T-helper 17 cell (primary cell): ENCODE results near the gene TSC22D4. TPM values are rescaled to one million over a fixed set of nuclear protein-coding genes. Genes with fewer than 3 reads are reported as not detected.
"Not testable (repeated sequence)": the region's sequence is repeated elsewhere in the genome, so short reads cannot be mapped to it uniquely, and the experiment has no call there.

Source experiments
- ATAC-seq: fragments of 150-1000 bp; cut with Tn5 transposase; 2 replicates; pipeline ENCODE4 v1.10.0; 2021; ENCODE audit warnings: mild to moderate bottlenecking, moderate library complexity
- DNase-seq, 3 donors: peaks; one replicate each; pipeline versions ENCODE4 v3.0.0 to v3.0.0-alpha.2; 2020 to 2021
- H3K9me3 ChIP-seq: one replicate; pipeline ENCODE4 v1.7.0; 2013; ENCODE audit warnings: low read length, mild to moderate bottlenecking; ENCODE audit not compliant: control insufficient read depth, poor library complexity, severe bottlenecking
- H3K27ac Mint-ChIP-seq: one replicate; pipeline ENCODE4 v1.8.0; 2022; ENCODE audit warnings: mild to moderate bottlenecking, moderate library complexity, mixed read lengths
- H3K27me3 Mint-ChIP-seq: one replicate; pipeline ENCODE4 v1.8.0; 2022; ENCODE audit warnings: mixed read lengths
- H3K36me3 Mint-ChIP-seq: one replicate; pipeline ENCODE4 v1.8.0; 2022; ENCODE audit warnings: low read depth, mixed read lengths
- H3K4me1 Mint-ChIP-seq: one replicate; pipeline ENCODE4 v1.8.0; 2022; ENCODE audit warnings: mild to moderate bottlenecking, mixed read lengths
- H3K4me3 Mint-ChIP-seq: one replicate; pipeline ENCODE4 v1.8.0; 2022; ENCODE audit warnings: mild to moderate bottlenecking, moderate library complexity, mixed read lengths
- total RNA-seq, 4 donors: library from RNA in 2 of 4; stranded (reverse) in 2 of 4; gene quantifications; one replicate each; pipeline ENCODE4 v1.2.3 and lab custom pipeline; 2022 to 2026

TSC22D4 gene
- total RNA-seq, 2 donors from 2014 or later: 94.7 to 104 TPM

DNA sequence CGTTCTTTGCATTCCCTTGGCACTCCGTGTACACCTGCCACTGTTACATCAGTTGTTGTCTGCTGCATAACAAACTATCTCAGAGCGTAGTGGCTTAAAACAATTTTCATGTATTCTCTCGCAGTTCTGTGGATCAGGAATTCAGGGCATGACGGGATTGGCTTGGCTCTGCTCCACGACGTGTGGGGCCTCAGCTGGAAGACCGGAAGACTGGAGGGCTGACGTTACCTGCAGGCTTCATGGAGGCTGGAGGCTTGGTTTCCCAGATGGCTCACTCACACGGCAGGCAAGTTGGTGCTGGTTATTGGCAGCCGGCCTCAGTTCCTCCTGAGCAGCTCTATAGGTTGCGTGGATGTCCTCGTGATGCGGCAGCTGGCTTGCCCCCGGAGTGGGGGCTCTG, 30.2 kb upstream of the TSC22D4 start:
- no peaks in the 10 kb centered on the region for H3K9me3 ChIP-seq
- no peak for ATAC-seq
- DNase-seq: no peak
- Mint-ChIP-seq H3K36me3 (peaks cover 2% of the 10 kb centered on the region), H3K4me3 (no peak overlapping the region), H3K4me1 (peaks cover 7% of the 10 kb centered on the region), H3K27me3 (no peaks in the 10 kb centered on the region), H3K27ac (no peak overlapping the region)

DNA sequence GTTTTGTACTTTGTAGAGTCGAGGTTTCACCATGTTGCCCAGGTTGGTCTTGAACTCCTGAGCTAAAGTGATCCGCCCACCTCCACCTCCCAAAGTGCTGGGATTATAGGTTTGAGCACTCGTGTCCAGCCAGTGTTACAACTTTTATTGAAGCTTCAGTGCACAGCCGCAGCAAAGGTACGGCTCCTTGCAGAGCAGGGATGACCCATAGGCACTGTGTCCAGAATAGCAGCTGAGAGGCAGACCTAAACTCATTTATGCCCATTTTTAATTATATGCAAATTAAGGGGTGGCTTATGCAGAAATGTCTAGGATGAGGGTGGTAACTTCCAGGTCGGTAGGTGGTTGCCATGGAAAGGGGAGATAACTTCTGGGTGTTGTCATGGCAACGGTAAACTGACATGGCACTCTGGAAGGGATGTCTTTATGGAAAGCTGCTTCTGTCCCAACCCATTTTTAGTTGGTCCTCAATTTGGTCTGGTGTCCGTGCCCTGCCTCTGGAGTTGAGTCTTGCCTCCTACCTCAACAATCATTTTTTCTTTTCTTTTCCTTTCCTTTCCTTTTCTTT, 27.4 kb upstream of the TSC22D4 start:
- Mint-ChIP-seq H3K27ac (no peak overlapping the region), H3K4me3 (no peak overlapping the region), H3K27me3 (no peaks in the 10 kb centered on the region), H3K36me3 (peaks cover 2% of the 10 kb centered on the region), H3K4me1 (no peaks in the 10 kb centered on the region)
- no peaks in the 10 kb centered on the region for H3K9me3 ChIP-seq
- ATAC-seq (no peak), DNase-seq (no peak)

DNA sequence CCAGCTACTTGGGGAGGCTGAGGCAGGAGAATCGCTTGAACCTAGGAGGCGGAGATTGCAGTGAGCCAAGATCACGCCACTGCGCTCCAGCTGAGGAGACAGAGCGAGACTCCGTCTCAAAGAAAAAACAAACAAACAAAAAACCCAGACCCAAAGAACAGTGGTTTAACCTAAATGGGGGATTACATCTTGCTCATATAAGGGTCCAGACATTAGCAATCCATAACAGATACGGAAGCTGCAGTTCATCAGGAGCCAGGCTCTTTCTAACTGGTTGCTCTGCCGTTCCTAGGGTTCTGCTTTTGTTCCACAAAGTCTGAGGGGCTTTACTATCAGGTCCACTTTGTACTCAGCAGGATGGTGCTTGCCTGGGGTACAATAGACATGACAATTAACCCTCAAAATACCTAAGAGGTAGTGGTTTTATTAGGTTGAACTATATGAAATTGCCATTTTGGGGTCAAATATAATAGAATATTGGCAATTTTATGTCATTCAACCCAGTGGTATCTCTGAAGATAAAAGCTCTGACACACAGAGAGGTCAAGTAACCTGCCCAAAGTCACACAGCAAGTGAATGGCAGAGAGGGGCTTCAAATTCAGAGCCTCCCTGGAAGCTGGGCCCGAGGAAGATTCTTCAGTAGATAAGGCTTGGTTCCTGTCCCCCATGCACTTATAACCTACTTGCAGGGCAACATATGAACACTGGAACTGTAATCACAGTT, 26.0 kb upstream of the TSC22D4 start:
- no peaks in the 10 kb centered on the region for H3K4me1 Mint-ChIP-seq
- DNase-seq (no peak), ATAC-seq (no peak)
- no peak overlapping the region for H3K4me3 Mint-ChIP-seq
- peaks cover 2% of the 10 kb centered on the region for H3K36me3 Mint-ChIP-seq
- no peaks in the 10 kb centered on the region for H3K27me3 Mint-ChIP-seq
- H3K9me3 ChIP-seq: no peaks in the 10 kb centered on the region
- no peak overlapping the region for H3K27ac Mint-ChIP-seq

DNA sequence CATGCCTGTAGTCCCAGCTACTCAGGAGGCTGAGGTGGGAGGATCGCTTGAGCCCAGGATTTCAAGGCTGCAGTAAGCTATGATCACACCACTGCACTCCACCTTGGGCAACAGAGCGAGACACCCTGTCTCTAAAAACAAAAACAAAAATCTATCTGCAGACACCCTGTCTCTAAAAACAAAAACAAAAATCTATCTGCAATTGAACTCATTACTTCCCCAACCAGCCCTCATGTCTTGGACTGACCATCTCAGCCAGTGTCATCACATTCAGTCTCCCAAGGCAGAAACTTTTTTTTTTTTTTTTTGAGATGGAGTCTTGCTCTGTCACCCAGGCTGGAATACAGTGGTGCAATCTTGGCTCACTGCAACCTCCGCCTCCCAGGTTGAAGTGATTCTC, 25.0 kb upstream of the TSC22D4 start:
- not testable (repeated sequence) for H3K4me3 Mint-ChIP-seq, H3K4me1 Mint-ChIP-seq, H3K27me3 Mint-ChIP-seq, H3K36me3 Mint-ChIP-seq, ATAC-seq, H3K9me3 ChIP-seq, DNase-seq, H3K27ac Mint-ChIP-seq

DNA sequence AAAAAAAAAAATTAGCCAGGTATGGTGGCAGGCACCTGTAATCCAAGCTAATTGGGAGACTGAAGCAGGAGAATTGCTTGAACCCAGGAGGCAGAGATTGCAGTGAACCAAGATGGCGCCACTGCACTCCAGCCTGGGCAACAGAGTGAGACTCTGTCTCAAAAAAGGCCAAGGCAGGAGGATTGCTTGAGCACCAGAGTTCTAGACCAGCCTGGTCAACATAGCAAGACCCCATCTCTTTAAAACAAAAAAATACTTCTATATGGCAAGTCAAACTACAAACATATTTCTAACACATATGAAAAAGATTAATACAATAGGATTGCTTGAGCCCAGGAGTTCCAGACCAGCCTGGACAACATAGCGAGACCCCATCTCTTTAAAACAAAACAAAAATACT, 21.7 kb upstream of the TSC22D4 start:
- H3K27me3 Mint-ChIP-seq, ATAC-seq, H3K9me3 ChIP-seq, H3K27ac Mint-ChIP-seq, H3K4me1 Mint-ChIP-seq, DNase-seq, H3K36me3 Mint-ChIP-seq, H3K4me3 Mint-ChIP-seq: not testable (repeated sequence)

DNA sequence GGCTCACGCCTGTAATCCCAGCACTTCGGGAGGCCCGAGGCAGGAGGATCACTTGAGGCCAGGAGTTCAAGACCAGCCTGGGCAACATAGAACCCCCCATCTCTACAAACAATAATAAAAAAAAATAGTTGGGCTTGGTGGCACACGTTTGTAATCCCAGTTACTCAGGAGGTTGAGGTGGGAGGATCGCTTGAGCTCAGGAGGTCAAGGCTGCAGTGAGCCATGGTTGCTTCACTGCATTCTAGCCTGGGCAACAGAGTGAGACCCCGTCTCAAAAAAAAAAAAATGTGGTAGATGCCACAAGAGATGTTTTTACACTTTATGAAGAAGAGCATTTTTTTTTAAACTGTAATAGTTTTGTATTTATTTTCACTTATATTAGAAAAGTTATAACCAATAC, 17.5 kb upstream of the TSC22D4 start:
- no peak for ATAC-seq
- Mint-ChIP-seq H3K27ac (no peak overlapping the region), H3K27me3 (no peaks in the 10 kb centered on the region), H3K4me3 (no peak overlapping the region), H3K4me1 (peaks cover 12% of the 10 kb centered on the region), H3K36me3 (no peaks in the 10 kb centered on the region)
- no peak for DNase-seq
- H3K9me3 ChIP-seq: no peaks in the 10 kb centered on the region

DNA sequence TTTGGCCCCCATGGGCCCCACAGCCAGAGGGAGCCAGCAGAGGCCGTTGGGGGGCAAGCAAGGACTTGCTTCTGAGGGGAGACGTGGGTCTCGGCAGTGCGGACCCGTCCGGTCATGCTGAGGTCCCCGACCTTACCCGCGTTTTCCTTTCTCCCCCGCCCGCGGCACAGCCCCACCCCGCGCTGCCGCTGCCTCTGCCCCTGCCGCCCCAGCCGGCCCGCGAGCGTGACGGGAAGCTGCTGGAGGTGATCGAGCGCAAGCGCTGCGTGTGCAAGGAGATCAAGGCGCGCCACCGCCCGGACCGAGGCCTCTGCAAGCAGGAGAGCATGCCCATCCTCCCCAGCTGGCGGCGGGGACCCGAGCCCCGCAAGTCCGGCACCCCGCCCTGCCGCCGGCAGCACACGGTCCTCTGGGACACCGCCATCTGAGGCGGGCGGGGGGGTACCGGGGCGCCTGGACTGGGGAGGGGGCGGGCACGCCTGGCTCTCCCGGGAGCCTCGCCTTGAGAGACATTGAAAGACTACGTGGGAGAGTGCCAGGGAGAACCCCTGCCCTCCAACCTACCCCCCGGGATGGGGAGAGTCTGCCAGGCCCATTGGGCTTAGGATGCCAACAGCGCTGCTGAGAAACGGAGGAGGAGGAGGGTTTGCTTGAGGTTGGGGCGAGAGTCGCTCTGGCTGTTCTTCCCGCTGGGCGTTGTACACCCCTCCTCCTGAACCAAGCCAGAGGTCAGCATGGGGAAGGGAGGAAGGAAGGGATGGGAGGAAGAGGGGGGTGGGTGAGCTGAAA, 14.7 kb upstream of the TSC22D4 start:
- peak; percentile 79 for ATAC-seq
- no peaks in the 10 kb centered on the region for H3K36me3 Mint-ChIP-seq
- peak overlapping the region; percentile 16 for H3K27ac Mint-ChIP-seq
- peak in 2 of 3 donors; percentile 36 to 41 for DNase-seq
- no peaks in the 10 kb centered on the region for H3K9me3 ChIP-seq
- peaks cover 20% of the 10 kb centered on the region for H3K4me1 Mint-ChIP-seq
- H3K4me3 Mint-ChIP-seq: peak overlapping the region; percentile 87
- H3K27me3 Mint-ChIP-seq: no peaks in the 10 kb centered on the region

DNA sequence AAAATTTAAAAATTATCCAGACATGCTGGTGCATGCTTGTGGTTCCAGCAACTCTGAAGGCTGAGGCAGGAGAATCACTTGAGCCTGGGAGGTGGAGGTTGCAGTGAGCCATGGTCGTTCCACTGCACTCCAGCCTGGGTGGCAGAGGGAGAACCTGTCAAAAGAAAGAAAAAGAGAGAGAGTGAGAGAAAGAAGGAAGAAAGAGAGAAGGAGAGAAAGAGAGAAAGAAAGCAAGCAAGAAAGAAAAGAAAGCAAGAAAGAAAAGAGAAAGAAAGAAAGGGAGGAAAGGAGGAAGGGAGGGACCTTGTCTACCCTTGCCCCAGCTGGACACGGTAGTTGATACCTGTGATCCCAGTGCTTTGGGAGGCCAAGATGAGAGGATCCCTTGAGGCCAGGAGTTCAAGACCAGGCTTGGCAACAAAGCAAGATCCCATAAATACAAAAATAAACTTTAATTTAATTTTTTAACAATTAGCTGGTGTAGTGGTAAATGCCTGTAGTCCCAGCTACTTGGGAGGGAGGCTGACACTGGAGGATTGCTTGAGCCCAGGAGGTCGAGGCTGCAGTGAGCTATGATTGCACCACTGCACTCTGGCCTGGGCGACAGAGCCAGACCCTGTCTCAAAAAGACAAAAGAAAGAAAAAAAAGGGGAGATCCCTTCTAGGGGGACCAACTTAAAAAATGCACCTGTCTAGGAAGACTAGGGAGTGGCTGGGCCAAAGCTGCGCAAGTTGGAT, 13.9 kb upstream of the TSC22D4 start:
- DNase-seq: no peak
- H3K27ac Mint-ChIP-seq: peak overlapping the region; percentile 49
- no peaks in the 10 kb centered on the region for H3K9me3 ChIP-seq
- ATAC-seq: no peak
- no peaks in the 10 kb centered on the region for H3K27me3 Mint-ChIP-seq
- peak overlapping the region; percentile 87 for H3K4me3 Mint-ChIP-seq
- peaks cover 20% of the 10 kb centered on the region for H3K4me1 Mint-ChIP-seq
- H3K36me3 Mint-ChIP-seq: no peaks in the 10 kb centered on the region

DNA sequence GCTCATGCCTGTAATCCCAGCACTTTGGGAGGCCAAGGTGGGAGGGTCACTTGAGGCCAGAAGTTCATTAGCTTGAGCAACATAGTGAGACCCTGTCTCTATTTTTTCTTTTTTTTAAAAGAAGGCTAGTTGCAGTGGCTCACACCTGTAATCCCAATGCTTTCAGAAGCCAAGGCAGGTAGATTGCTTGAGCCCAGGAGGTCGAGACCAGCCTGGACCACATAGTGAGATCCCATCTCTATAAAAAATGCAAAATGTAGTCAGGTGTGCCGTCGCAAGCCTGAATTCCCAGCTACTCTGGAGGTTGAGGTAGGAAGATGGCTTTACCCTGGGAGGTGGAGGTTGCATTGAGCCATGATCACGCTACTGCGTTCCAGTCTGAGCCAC, 12.2 kb upstream of the TSC22D4 start:
- no peaks in the 10 kb centered on the region for H3K36me3 Mint-ChIP-seq
- H3K9me3 ChIP-seq: no peaks in the 10 kb centered on the region
- H3K4me1 Mint-ChIP-seq: peaks cover 17% of the 10 kb centered on the region
- H3K27ac Mint-ChIP-seq: peak overlapping the region; percentile 70
- H3K27me3 Mint-ChIP-seq: no peaks in the 10 kb centered on the region
- no peak for ATAC-seq
- H3K4me3 Mint-ChIP-seq: no peak overlapping the region
- DNase-seq: no peak

DNA sequence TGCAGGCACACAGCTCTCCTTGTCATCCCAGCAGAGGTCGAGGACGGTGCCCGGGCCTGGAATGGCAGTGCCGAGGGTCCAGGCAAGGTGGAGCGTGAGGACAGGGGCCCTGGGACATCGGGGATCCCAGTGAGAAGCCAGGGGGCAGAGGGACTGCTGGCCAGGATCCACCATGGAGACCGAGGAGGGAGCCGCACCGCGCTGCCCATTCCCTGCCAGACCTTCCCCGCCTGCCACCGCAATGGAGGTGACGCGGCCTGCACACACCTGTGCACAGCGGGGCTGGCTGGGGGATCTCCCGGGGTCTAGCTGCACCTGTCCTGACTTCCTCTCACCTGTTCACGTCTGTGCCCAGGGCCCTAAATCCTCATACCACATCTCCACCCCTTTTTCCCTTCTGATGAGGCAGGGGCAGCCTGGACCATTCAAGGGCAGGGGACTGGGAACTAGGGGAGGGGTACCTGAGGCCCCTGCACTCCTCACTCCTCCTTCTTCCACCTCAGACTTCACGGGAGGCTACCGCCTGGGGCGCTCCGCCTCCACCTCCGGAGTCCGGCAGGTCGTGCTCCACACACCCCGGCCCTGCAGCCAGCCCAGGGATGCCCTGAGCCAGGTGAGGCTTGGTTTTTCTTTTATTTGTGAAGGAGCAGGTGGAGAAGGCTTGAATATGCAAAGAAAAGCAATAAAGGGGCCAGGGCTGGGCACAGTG, 11.6 kb upstream of the TSC22D4 start:
- no peaks in the 10 kb centered on the region for H3K9me3 ChIP-seq
- DNase-seq (no peak), ATAC-seq (no peak)
- Mint-ChIP-seq H3K4me3 (no peak overlapping the region), H3K27ac (peak overlapping the region; percentile 83), H3K4me1 (peaks cover 22% of the 10 kb centered on the region), H3K27me3 (no peaks in the 10 kb centered on the region), H3K36me3 (no peaks in the 10 kb centered on the region)

DNA sequence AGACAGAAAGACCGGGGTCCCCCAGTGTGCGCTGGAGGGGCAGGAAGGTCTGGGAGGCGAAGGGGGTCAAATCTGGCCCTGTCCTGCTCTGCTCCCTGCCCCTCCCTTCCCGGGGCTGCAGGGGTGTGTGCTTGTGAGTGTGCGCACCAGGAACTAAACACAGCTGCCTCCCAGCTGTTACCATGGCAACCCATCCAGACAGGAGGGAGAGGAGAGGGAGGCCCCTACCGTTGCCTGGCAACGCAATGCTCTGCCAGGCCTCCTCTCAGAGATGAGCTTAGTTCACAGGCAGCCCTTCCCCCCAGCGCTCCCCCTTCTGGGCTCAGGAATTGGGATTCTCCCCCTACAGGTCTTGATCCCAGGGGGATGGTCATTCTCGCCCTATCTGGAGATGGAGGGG, 10.8 kb upstream of the TSC22D4 start:
- peak in 1 of 3 donors; percentile 25 for DNase-seq
- H3K9me3 ChIP-seq: no peaks in the 10 kb centered on the region
- peak overlapping the region; percentile 83 for H3K27ac Mint-ChIP-seq
- H3K4me3 Mint-ChIP-seq: no peak overlapping the region
- ATAC-seq: peak; percentile 75
- no peaks in the 10 kb centered on the region for H3K36me3 Mint-ChIP-seq
- H3K27me3 Mint-ChIP-seq: no peaks in the 10 kb centered on the region
- peaks cover 22% of the 10 kb centered on the region for H3K4me1 Mint-ChIP-seq

DNA sequence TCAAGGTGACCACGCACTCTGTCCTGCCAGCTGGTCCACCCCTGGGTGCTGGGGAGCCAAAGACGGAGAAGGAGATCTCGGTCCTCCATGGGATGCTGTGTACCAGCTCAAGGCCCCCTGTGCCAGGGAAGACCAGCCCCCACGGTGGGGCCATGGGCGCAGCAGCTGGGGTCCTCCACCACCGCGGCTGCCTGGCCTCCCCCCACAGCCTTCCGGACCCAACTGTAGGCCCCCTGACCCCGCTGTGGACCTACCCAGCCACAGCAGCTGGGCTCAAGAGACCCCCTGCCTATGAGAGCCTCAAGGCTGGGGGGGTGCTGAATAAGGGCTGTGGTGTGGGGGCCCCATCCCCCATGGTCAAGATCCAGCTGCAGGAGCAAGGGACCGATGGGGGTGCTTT, 10.1 kb upstream of the TSC22D4 start:
- no peaks in the 10 kb centered on the region for H3K27me3 Mint-ChIP-seq
- H3K36me3 Mint-ChIP-seq: no peaks in the 10 kb centered on the region
- no peaks in the 10 kb centered on the region for H3K9me3 ChIP-seq
- no peak for DNase-seq
- peaks cover 23% of the 10 kb centered on the region for H3K4me1 Mint-ChIP-seq
- H3K4me3 Mint-ChIP-seq: no peak overlapping the region
- peak overlapping the region; percentile 83 for H3K27ac Mint-ChIP-seq
- no peak for ATAC-seq
